A549 (cell line): ENCODE results near the gene ALDH1A1. TPM values are rescaled to one million over a fixed set of nuclear protein-coding genes. Genes with fewer than 3 reads are reported as not detected.
A peak's percentile ranks its signal among the peaks of the same experiment; 100 is the strongest.

Experiments used
- ATAC-seq, 2 experiments: fragments of 200-7000 bp in 1 of 2; fragments of >200 bp in 1 of 2; cut with Nextera tagmentation in 1 of 2; cut with Tn5 transposase in 1 of 2; 3 replicates each; pipeline versions ENCODE4 v1.8.0 to v1.9.1; 2018 to 2020; ENCODE audit warnings: mild to moderate bottlenecking in 1 of 2, moderate library complexity in 1 of 2
- CTCF ChIA-PET: fragments of 300-600 bp; sonication (Branson Sonifier 250); formaldehyde crosslinking; extraction: SDS; loops from one replicate; lab custom pipeline; 2021; ENCODE audit warnings: antibody characterized with exemption, inconsistent platforms; lab: Yijun Ruan, JAX
- POLR2A ChIA-PET: fragments of 350-600 bp; formaldehyde crosslinking; extraction: SDS; loops from one replicate; lab custom pipeline; 2021; ENCODE audit warnings: antibody characterized with exemption, inconsistent platforms; lab: Yijun Ruan, JAX
- DNase-seq, 2 experiments: peaks; one replicate each; pipeline versions ENCODE4 v3.0.0 to v3.0.0-alpha.2; 2011 to 2016; ENCODE audit warnings: low read depth in 1 of 2, low spot score in 1 of 2
- FAIRE-seq: peaks from 2 replicates; lab custom pipeline; 2011; peaks lifted over from hg19 to GRCh38; lab: Jason Lieb, UNC
- H3K27ac ChIP-seq, 2 experiments: fragments of >200 bp; sonication (Bioruptor Twin); formaldehyde crosslinking; 3 replicates each; pipeline ENCODE4 v1.5.1; 2016 to 2017
- H3K4me1 ChIP-seq: fragments of >200 bp; sonication (Bioruptor Twin); formaldehyde crosslinking; 3 replicates; pipeline ENCODE4 v1.6.1; 2016
- H3K4me2 ChIP-seq: fragments of >200 bp; sonication (Bioruptor Twin); formaldehyde crosslinking; 3 replicates; pipeline ENCODE4 v1.6.1; 2016
- H3K4me3 ChIP-seq: fragments of >200 bp; sonication (Bioruptor Twin); formaldehyde crosslinking; 3 replicates; pipeline ENCODE4 v1.5.1; 2016
- H3K9me3 ChIP-seq: fragments of >200 bp; sonication (Bioruptor Twin); formaldehyde crosslinking; 3 replicates; pipeline ENCODE4 v1.6.1; 2016
- CEBPB ChIP-seq, 2 experiments: fragments of >200 bp in 1 of 2; sonication (Bioruptor Twin) in 1 of 2; formaldehyde crosslinking in 1 of 2; IDR thresholded peaks; 2 replicates each; pipeline ENCODE4 v1.6.1; 2012 to 2016
- EHF ChIP-seq: fragments of 250-450 bp; sonication (Bioruptor Pico); IDR thresholded peaks from 2 replicates; pipeline ENCODE4 v1.5.0; 2020; ENCODE audit warnings: mild to moderate bottlenecking
- EHMT2 ChIP-seq: fragments of 200-600 bp; sonication (generic); IDR thresholded peaks from 2 replicates; pipeline ENCODE4 v1.6.1; 2016; ENCODE audit warnings: antibody characterized with exemption, low read depth, mild to moderate bottlenecking, moderate library complexity
- FOSB ChIP-seq: fragments of 250-450 bp; sonication (Bioruptor Pico); IDR thresholded peaks from 2 replicates; pipeline ENCODE4 v1.5.0; 2020; ENCODE audit warnings: mild to moderate bottlenecking, moderate library complexity
- FOSL2 ChIP-seq, 2 experiments: fragments of 450-650 bp in 1 of 2; fragments of >200 bp in 1 of 2; sonication (Bioruptor Twin) in 1 of 2; formaldehyde crosslinking; IDR thresholded peaks; 2 replicates each; pipeline versions ENCODE4 v1.5.0 to v1.6.1; 2016 to 2020; ENCODE audit warnings: mild to moderate bottlenecking in 1 of 2, moderate library complexity in 1 of 2
- HDAC2 ChIP-seq: fragments of 200-600 bp; sonication (generic); IDR thresholded peaks from 2 replicates; pipeline ENCODE4 v1.6.1; 2016
- HOXA7 ChIP-seq: fragments of 250-450 bp; sonication (Bioruptor Pico); IDR thresholded peaks from 2 replicates; pipeline ENCODE4 v1.5.0; 2020; ENCODE audit warnings: mild to moderate bottlenecking, moderate library complexity
- HOXB13 ChIP-seq: fragments of 250-450 bp; sonication (Bioruptor Pico); IDR thresholded peaks from 2 replicates; pipeline ENCODE4 v1.5.0; 2020; ENCODE audit warnings: low read depth, mild to moderate bottlenecking, moderate library complexity
- JUN ChIP-seq, 2 experiments: fragments of >200 bp; sonication (Bioruptor Twin); formaldehyde crosslinking; IDR thresholded peaks; 2 replicates in 1 of 2; 3 replicates in 1 of 2; pipeline ENCODE4 v1.6.1; 2016 to 2017
- MAFK ChIP-seq: fragments of 450-650 bp; IDR thresholded peaks from 2 replicates; pipeline ENCODE4 v1.6.1; 2014; ENCODE audit not compliant: partially characterized antibody
- NFE2L2 ChIP-seq: fragments of 150-350 bp; conservative IDR thresholded peaks from 2 replicates; pipeline ENCODE4 v1.6.1; 2014; ENCODE audit warnings: low read length
- NR3C1 ChIP-seq: fragments of >200 bp; sonication (Bioruptor Twin); formaldehyde crosslinking; IDR thresholded peaks from 3 replicates; pipeline ENCODE4 v1.6.1; 2017
- PHF8 ChIP-seq: fragments of 200-600 bp; sonication (generic); IDR thresholded peaks from 2 replicates; pipeline ENCODE4 v1.6.1; 2016; ENCODE audit warnings: low read depth, mild to moderate bottlenecking, antibody characterized with exemption, moderate library complexity, borderline replicate concordance
- POLR2A ChIP-seq: IDR thresholded peaks from 2 replicates; pipeline ENCODE4 v1.6.1; 2012; ENCODE audit warnings: mild to moderate bottlenecking, low read length
- RAD21 ChIP-seq, 2 experiments: fragments of >200 bp in 1 of 2; sonication (Bioruptor Twin) in 1 of 2; formaldehyde crosslinking in 1 of 2; IDR thresholded peaks in 1 of 2; conservative IDR thresholded peaks in 1 of 2; 2 replicates in 1 of 2; 3 replicates in 1 of 2; pipeline ENCODE4 v1.6.1; 2012 to 2018; ENCODE audit warnings: inconsistent platforms in 1 of 2
- RCOR1 ChIP-seq: fragments of 150-350 bp; IDR thresholded peaks from 2 replicates; pipeline ENCODE4 v1.6.1; 2014; ENCODE audit warnings: antibody characterized with exemption, low read length, low read depth
- RFX5 ChIP-seq: fragments of 450-650 bp; IDR thresholded peaks from 2 replicates; pipeline ENCODE4 v1.7.1; 2014; ENCODE audit warnings: antibody characterized with exemption, mild to moderate bottlenecking, moderate library complexity
- SMC3 ChIP-seq: fragments of >200 bp; sonication (Bioruptor Twin); formaldehyde crosslinking; IDR thresholded peaks from 3 replicates; pipeline ENCODE4 v1.6.1; 2018; ENCODE audit warnings: inconsistent platforms
- TFCP2L1 ChIP-seq: fragments of 250-450 bp; sonication (Bioruptor Pico); IDR thresholded peaks from 2 replicates; pipeline ENCODE4 v1.5.0; 2021; ENCODE audit warnings: mild to moderate bottlenecking
- ZNF302 ChIP-seq: fragments of 250-450 bp; sonication (Bioruptor Pico); IDR thresholded peaks from 2 replicates; pipeline ENCODE4 v1.9.0; 2021; ENCODE audit warnings: inconsistent platforms, mild to moderate bottlenecking, moderate library complexity
- ZSCAN20 ChIP-seq: fragments of 250-450 bp; sonication (Bioruptor Pico); IDR thresholded peaks from 2 replicates; pipeline ENCODE4 v1.8.0; 2022; ENCODE audit warnings: mild to moderate bottlenecking, moderate library complexity
- WGBS: methylation state at CpG from one replicate; pipeline ENCODE4 v1.1.6; 2017; ENCODE audit errors: missing lambda C conversion rate; 5-methylcytosine and 5-hydroxymethylcytosine counted together
- polyA plus RNA-seq, 4 experiments: library from polyadenylated mRNA; depleted of rRNA in 3 of 4; stranded (reverse); fragments of >200 nt; fragmentation: RNase III in 1 of 4; extraction: RNeasy Plus Mini Kit Qiagen cat#74134 plus additional on column Dnase treatment in 1 of 4; gene quantifications; 2 replicates in 3 of 4; 3 replicates in 1 of 4; pipeline ENCODE4 v1.2.3, GENCODE V29; 2011 to 2017
- TF ChIP-seq, protein P1 (sequence below): fragments of >200 bp; sonication (Bioruptor Twin); formaldehyde crosslinking; IDR thresholded peaks from 3 replicates; pipeline ENCODE4 v1.6.1; 2016
- TF ChIP-seq, protein P2 (sequence below): IDR thresholded peaks from 2 replicates; pipeline ENCODE4 v1.6.1; 2012; ENCODE audit warnings: low read depth, borderline replicate concordance
- TF ChIP-seq, protein P3 (sequence below): fragments of 150-350 bp; IDR thresholded peaks from 2 replicates; pipeline ENCODE4 v1.6.1; 2014; ENCODE audit warnings: low read depth, mild to moderate bottlenecking, low read length
- TF ChIP-seq, protein P4 (sequence below): fragments of >200 bp; sonication (Bioruptor Twin); formaldehyde crosslinking; IDR thresholded peaks from 2 replicates; pipeline ENCODE4 v1.6.1; 2016
- TF ChIP-seq, protein P5 (sequence below): fragments of 450-650 bp; IDR thresholded peaks from 2 replicates; pipeline ENCODE4 v1.6.1; 2014; ENCODE audit warnings: antibody characterized with exemption
- TF ChIP-seq, protein P6 (sequence below): IDR thresholded peaks from 2 replicates; pipeline ENCODE4 v1.6.1; 2012
- TF ChIP-seq, protein P7 (sequence below): IDR thresholded peaks from 2 replicates; pipeline ENCODE4 v1.6.1; 2012
- TF ChIP-seq, protein P8 (sequence below): fragments of 250-450 bp; sonication (Bioruptor Pico); IDR thresholded peaks from 2 replicates; pipeline ENCODE4 v1.5.0; 2021; ENCODE audit warnings: mild to moderate bottlenecking, moderate library complexity, borderline replicate concordance

ALDH1A1 gene
- polyA plus RNA-seq, 2 of the 4 experiments (the other 2 are of a cell fraction): 8,617 to 9,987 TPM

DNA sequence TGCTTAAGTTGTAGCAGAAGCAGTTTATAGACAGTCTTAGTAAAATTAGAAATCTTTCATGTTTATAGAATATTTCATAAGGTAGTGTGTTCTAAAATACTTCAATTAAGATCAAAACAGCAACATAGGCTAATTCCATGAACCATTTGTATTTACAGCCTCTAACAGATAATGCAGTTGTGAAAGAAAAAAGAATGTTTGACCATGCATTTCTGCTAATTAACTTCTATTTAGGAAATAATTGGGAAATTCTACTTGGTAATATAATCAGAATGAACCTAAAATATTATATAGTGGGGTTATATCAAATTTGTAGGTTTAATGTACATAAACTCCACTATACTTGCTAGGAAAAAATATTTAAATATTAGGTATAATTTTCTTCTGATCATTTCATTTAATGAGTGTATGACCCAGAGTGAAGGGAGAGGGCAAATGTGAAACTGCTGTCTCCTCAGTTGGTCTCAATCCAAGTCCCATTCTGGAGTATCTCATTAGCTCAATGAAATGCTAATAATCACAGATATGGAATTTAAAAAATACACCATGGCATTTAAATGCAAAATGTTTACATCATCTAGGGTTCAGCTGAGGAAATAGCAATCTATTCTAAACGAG is 34.9 kb downstream of the ALDH1A1 start (continued):
- TF ChIP-seq, protein P1, sequence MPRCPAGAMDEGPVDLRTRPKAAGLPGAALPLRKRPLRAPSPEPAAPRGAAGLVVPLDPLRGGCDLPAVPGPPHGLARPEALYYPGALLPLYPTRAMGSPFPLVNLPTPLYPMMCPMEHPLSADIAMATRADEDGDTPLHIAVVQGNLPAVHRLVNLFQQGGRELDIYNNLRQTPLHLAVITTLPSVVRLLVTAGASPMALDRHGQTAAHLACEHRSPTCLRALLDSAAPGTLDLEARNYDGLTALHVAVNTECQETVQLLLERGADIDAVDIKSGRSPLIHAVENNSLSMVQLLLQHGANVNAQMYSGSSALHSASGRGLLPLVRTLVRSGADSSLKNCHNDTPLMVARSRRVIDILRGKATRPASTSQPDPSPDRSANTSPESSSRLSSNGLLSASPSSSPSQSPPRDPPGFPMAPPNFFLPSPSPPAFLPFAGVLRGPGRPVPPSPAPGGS: 0 out of 3 replicates have a peak, but pooled peaks have one; percentile 18
- TF ChIP-seq, protein P2, sequence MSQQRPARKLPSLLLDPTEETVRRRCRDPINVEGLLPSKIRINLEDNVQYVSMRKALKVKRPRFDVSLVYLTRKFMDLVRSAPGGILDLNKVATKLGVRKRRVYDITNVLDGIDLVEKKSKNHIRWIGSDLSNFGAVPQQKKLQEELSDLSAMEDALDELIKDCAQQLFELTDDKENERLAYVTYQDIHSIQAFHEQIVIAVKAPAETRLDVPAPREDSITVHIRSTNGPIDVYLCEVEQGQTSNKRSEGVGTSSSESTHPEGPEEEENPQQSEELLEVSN: no peak
- no peak for TF ChIP-seq RFX5
- TF ChIP-seq ZNF302 (CRISPR knock-in tag): no peak
- TF ChIP-seq EHMT2: no peak
- no peak for TF ChIP-seq MAFK
- no peak for TF ChIP-seq RCOR1
- no peak for TF ChIP-seq RAD21 (conservative IDR thresholded peaks at IDR 0.05 in 1 of 2, IDR thresholded peaks at IDR 0.05 in 1 of 2)
- TF ChIP-seq POLR2A: no peak
- TF ChIP-seq HDAC2: no peak
- TF ChIP-seq CEBPB (IDR thresholded peaks at IDR 0.05): no peak
- TF ChIP-seq, protein P3, sequence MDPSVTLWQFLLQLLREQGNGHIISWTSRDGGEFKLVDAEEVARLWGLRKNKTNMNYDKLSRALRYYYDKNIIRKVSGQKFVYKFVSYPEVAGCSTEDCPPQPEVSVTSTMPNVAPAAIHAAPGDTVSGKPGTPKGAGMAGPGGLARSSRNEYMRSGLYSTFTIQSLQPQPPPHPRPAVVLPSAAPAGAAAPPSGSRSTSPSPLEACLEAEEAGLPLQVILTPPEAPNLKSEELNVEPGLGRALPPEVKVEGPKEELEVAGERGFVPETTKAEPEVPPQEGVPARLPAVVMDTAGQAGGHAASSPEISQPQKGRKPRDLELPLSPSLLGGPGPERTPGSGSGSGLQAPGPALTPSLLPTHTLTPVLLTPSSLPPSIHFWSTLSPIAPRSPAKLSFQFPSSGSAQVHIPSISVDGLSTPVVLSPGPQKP: no peak
- peak; percentile 21; the same call in 1 of the 2 replicates for TF ChIP-seq EHF (CRISPR knock-in tag)
- TF ChIP-seq NFE2L2: no peak
- TF ChIP-seq ZSCAN20 (CRISPR knock-in tag): no peak
- TF ChIP-seq, protein P4, sequence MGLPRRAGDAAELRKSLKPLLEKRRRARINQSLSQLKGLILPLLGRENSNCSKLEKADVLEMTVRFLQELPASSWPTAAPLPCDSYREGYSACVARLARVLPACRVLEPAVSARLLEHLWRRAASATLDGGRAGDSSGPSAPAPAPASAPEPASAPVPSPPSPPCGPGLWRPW: no peak
- TF ChIP-seq, protein P5, sequence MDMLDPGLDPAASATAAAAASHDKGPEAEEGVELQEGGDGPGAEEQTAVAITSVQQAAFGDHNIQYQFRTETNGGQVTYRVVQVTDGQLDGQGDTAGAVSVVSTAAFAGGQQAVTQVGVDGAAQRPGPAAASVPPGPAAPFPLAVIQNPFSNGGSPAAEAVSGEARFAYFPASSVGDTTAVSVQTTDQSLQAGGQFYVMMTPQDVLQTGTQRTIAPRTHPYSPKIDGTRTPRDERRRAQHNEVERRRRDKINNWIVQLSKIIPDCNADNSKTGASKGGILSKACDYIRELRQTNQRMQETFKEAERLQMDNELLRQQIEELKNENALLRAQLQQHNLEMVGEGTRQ: no peak
- no peak for TF ChIP-seq NR3C1
- TF ChIP-seq, all 56 proteins: peak for 11

DNA sequence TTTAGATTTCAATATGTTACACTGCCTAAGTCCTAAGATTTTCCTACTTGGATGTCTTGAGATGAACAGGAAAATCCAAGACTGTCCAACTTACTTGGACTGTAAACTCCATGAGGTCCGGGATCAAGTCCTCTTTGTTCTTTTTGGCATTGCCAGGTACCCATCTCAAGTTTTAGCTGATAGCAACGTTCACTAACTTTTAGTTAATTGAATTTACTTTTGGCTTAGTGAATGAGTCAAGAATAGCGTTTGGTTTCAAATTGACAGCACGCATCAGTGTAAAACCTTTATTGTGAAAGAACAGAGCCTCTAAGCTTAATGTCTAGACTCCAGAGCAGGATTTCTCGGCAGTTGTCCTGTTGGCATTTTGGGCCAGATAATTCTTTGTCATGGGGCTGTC is 37.2 kb downstream of the ALDH1A1 start:
- DNase-seq (no peak), FAIRE-seq (no peak), ATAC-seq (peak in 1 of 2 experiments; percentile 5; a peak in 1 of 6 replicates)
- peak overlapping the region; percentile 94 for H3K4me2 ChIP-seq
- H3K4me3 ChIP-seq: no peak overlapping the region
- 38% methylated on average over 5 of the region's 5 CpGs for WGBS
- ChIA-PET POLR2A (no interaction called here), CTCF (interaction anchor here (2.3 kb wide), 1 partner anchor 16 kb away, joined by 11 read pairs; no protein-coding TSS in a partner anchor)
- peak overlapping the region; percentile 72 to 75 for H3K27ac ChIP-seq
- no peaks in the 10 kb centered on the region for H3K9me3 ChIP-seq
- H3K4me1 ChIP-seq: peaks cover 100% of the 10 kb centered on the region
- no peak for TF ChIP-seq FOSL2 (IDR thresholded peaks at IDR 0.05)
- 0 out of 2 replicates have a peak, but pooled peaks have one; percentile 2 for TF ChIP-seq FOSL2 (CRISPR knock-in tag; IDR thresholded peaks at IDR 0.05)
- TF ChIP-seq SMC3: no peak
- TF ChIP-seq, protein P6, sequence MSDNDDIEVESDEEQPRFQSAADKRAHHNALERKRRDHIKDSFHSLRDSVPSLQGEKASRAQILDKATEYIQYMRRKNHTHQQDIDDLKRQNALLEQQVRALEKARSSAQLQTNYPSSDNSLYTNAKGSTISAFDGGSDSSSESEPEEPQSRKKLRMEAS: no peak
- TF ChIP-seq, protein P3: no peak
- peak; percentile 49 to 63; a peak in 3 of 5 replicates for TF ChIP-seq JUN (IDR thresholded peaks at IDR 0.05)
- TF ChIP-seq, protein P7, sequence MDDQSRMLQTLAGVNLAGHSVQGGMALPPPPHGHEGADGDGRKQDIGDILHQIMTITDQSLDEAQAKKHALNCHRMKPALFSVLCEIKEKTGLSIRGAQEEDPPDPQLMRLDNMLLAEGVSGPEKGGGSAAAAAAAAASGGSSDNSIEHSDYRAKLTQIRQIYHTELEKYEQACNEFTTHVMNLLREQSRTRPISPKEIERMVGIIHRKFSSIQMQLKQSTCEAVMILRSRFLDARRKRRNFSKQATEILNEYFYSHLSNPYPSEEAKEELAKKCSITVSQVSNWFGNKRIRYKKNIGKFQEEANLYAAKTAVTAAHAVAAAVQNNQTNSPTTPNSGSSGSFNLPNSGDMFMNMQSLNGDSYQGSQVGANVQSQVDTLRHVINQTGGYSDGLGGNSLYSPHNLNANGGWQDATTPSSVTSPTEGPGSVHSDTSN: no peak
- TF ChIP-seq HDAC2: no peak
- TF ChIP-seq HOXB13 (CRISPR knock-in tag): no peak
- TF ChIP-seq FOSB (CRISPR knock-in tag): peak; percentile 23; the same call in 1 of the 2 replicates
- no peak for TF ChIP-seq POLR2A
- TF ChIP-seq TFCP2L1 (CRISPR knock-in tag): 0 out of 2 replicates have a peak, but pooled peaks have one; percentile 6
- TF ChIP-seq, protein P8, sequence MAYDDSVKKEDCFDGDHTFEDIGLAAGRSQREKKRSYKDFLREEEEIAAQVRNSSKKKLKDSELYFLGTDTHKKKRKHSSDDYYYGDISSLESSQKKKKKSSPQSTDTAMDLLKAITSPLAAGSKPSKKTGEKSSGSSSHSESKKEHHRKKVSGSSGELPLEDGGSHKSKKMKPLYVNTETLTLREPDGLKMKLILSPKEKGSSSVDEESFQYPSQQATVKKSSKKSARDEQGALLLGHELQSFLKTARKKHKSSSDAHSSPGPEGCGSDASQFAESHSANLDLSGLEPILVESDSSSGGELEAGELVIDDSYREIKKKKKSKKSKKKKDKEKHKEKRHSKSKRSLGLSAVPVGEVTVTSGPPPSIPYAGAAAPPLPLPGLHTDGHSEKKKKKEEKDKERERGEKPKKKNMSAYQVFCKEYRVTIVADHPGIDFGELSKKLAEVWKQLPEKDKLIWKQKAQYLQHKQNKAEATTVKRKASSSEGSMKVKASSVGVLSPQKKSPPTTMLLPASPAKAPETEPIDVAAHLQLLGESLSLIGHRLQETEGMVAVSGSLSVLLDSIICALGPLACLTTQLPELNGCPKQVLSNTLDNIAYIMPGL: 0 out of 2 replicates have a peak, but pooled peaks have one; percentile 58
- TF ChIP-seq PHF8: no peak
- no peak for TF ChIP-seq EHMT2
- peak; percentile 13; the same call in 1 of the 2 replicates for TF ChIP-seq HOXA7
- no peak for TF ChIP-seq MAFK
- TF ChIP-seq RAD21 (conservative IDR thresholded peaks at IDR 0.05 in 1 of 2, IDR thresholded peaks at IDR 0.05 in 1 of 2): no peak
